Skeletal muscle cell (primary cell): ENCODE results near the gene CIBAR2.

Source experiments
- DNase-seq: peaks from one replicate; pipeline ENCODE4 v3.0.0-alpha.2; 2010; ENCODE audit warnings: low read depth
- H3K4me3 ChIP-seq: 2 replicates; pipeline ENCODE4 v1.5.1; 2011; ENCODE audit warnings: low read depth, mild to moderate bottlenecking, control low read depth, low read length, moderate library complexity

Gene CIBAR2

DNA sequence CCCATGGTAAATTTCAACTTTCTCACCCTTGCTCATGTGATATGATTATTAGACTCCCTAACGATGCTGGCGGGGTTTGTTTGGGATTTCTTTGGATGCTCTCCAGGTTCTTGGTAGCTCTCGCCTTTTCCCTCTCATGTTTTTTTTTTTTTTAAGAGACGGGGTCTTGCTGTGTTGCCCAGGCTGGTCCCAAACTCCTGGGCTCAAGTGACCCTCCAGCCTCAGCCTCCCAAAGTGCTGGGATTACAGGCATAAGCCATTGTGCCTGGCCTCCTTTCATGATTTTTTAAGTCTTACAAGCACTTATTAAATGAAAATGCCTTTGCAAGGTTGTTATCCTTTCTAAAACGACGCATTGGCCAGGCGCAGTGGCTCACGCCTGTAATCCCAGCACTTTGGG, 60.6 kb downstream of the CIBAR2 start:
- no peak overlapping the region for H3K4me3 ChIP-seq

DNA sequence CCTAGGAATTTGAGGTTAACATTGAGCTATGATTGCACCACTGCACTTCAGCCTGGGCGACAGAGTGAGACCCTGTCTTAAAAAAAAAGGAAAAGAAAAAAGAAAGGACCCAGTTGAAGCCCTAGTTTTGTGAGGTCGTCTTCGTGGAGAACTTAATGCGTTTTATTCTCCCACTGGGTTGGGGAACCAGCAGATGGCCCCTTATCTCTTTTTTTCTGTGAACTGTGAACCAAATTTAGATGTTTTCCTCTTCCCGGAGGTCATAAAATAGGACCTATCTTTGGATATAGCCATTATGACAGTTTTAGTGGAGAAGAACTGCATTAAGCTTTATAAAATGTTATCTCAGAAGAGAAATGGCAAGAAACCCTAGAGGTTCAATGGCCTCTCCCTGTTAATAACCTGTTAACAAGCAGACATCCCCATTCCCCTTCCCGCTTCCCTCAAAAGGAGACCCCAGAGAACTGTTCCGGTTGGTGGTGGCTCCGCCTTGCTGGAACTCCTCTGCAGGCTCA, 61.1 kb downstream of the CIBAR2 start:
- no peak overlapping the region for H3K4me3 ChIP-seq
- DNase-seq = no peak

More for the DNA sequence above, 60.6 kb downstream of the CIBAR2 start:
- DNase-seq = no peak

DNA sequence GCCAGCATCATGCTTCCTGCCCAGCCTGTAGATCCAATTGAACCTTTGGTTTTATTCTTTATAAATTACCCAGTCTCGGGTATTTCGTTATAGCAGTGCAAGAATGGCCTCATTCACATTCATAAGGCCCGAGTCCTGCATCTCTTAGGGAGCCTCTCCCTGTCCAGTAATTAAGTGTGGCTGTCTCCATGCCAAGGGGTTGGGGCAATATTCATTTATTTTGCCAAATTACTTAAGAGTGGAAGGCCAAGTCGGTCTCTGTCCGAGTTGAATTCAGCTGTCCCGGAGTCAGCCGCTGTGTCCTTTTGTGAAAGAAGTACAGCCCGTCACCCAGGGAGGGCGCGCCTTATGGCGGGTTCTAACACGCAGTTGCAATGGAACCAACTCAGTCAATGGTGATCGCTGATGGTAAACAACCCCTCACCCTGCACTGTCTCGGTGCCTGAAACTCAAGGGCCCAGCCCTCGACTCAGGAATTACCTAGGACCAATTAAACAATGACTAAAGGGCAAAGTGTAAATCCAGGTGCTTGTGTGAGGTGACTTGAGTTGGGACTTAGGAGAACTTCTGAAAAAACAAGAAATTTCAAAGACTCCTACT, 62.5 kb downstream of the CIBAR2 start:
- DNase-seq = no peak
- H3K4me3 ChIP-seq = no peak overlapping the region

DNA sequence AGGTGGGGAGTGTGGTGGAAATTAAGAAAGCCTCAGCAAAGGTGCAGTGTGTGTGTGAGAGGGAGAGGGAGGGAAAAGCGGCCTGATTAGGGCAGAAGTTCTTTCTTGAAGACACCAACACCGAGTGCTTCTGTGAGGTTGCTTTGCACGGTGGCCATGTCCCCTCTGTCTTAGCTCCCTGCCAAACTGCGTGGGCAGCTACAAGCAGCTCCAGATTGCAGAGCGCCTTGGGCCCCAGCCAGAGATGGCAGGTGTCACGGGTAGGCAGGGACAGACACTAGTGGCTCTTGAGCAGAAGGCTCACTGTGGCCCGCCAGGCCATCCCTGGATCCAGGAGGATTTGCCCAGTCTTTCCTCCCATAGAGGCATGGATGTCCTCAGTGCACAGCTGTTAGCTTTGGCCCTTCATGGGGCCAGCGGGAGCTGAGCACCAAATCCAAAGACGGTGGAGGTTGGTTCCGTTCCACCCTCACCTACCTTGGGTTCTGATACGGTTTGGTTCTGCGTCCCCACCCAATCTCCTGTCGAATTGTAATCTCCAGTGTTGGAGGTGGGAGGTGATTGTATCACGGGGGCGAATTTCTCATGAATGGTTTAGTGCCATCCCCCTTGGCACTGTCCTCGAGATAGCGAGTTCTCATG, 63.2 kb downstream of the CIBAR2 start:
- no peak overlapping the region for H3K4me3 ChIP-seq
- DNase-seq = no peak
